GM12891 (cell line): ENCODE results near the gene AHNAK2.

ENCODE experiments used
- PAX5 ChIP-seq: IDR thresholded peaks from 2 replicates; pipeline ENCODE4 v1.6.1; 2011; ENCODE audit warnings: low read length, moderate library complexity, mild to moderate bottlenecking; ENCODE audit not compliant: insufficient read depth, severe bottlenecking
- POLR2A ChIP-seq: IDR thresholded peaks from 2 replicates; pipeline ENCODE4 v1.6.1; 2011; ENCODE audit warnings: low read depth, low read length, control low read depth
- POLR2AphosphoS5 ChIP-seq: IDR thresholded peaks from 2 replicates; pipeline ENCODE4 v1.6.1; 2011; ENCODE audit warnings: low read depth, low read length, control low read depth
- POU2F2 ChIP-seq: IDR thresholded peaks from 2 replicates; pipeline ENCODE4 v1.6.1; 2011; ENCODE audit warnings: low read depth, mild to moderate bottlenecking, control low read depth, low read length, moderate library complexity
- TAF1 ChIP-seq: IDR thresholded peaks from 2 replicates; pipeline ENCODE4 v1.6.1; 2011; ENCODE audit warnings: low read depth, low read length, control low read depth

GRCh38 chr14:104930526-104931303 lies 47.5 kb downstream of the AHNAK2 start:
- TF ChIP-seq POLR2AphosphoS5 (no peak), PAX5 (no peak), POLR2A (no peak), TAF1 (no peak), POU2F2 (no peak)
